K562 (cell line): ENCODE results near the gene ZDHHC14. TPM values are rescaled to one million over a fixed set of nuclear protein-coding genes. Genes with fewer than 3 reads are reported as not detected.

Experiments
- BCL6 ChIP-seq: fragments of 250-450 bp; sonication (Bioruptor Pico); IDR thresholded peaks from 2 replicates; pipeline ENCODE4 v1.4.0; 2020
- BRCA1 ChIP-seq, 2 experiments: fragments of 450-650 bp in 1 of 2; sonication (generic) in 1 of 2; formaldehyde crosslinking in 1 of 2; IDR thresholded peaks; 2 replicates each; pipeline versions ENCODE4 v1.5.0 to v1.6.1; 2017 to 2020; ENCODE audit warnings: mild to moderate bottlenecking in 1 of 2, missing genetic modification reagents in 1 of 2
- CBFA2T3 ChIP-seq: fragments of 450-650 bp; IDR thresholded peaks from 2 replicates; pipeline ENCODE4 v1.6.1; 2017
- E2F3 ChIP-seq: fragments of 250-450 bp; sonication (Bioruptor Pico); IDR thresholded peaks from 2 replicates; pipeline ENCODE4 v1.4.0; 2020; ENCODE audit warnings: mild to moderate bottlenecking
- E2F5 ChIP-seq: sonication (generic); formaldehyde crosslinking; IDR thresholded peaks from 2 replicates; pipeline ENCODE4 v1.8.0; 2022; ENCODE audit warnings: mild to moderate bottlenecking, missing genetic modification reagents
- ESRRA ChIP-seq: fragments of 450-650 bp; IDR thresholded peaks from 2 replicates; pipeline ENCODE4 v1.6.1; 2014; ENCODE audit warnings: low read depth, mild to moderate bottlenecking, moderate library complexity, borderline replicate concordance
- HNRNPK ChIP-seq: fragments of 200-400 bp; formaldehyde crosslinking; IDR thresholded peaks from one replicate; pipeline ENCODE4 v1.6.1; 2018; ENCODE audit warnings: mild to moderate bottlenecking, low read depth, low read length; ENCODE audit not compliant: poor library complexity, severe bottlenecking
- ID3 ChIP-seq, 2 experiments: fragments of 250-450 bp in 1 of 2; fragments of 450-650 bp in 1 of 2; sonication (Bioruptor Pico) in 1 of 2; IDR thresholded peaks; 2 replicates each; pipeline versions ENCODE4 v1.6.1 to v1.8.0; 2016 to 2021; ENCODE audit warnings: mild to moderate bottlenecking in 2 of 2, moderate library complexity in 2 of 2, missing compliant biosample characterization in 1 of 2, missing genetic modification characterization in 1 of 2
- KHSRP ChIP-seq: fragments of 450-650 bp; IDR thresholded peaks from 2 replicates; pipeline ENCODE4 v1.6.1; 2017
- KLF1 ChIP-seq: fragments of 450-650 bp; IDR thresholded peaks from 2 replicates; pipeline ENCODE4 v1.6.1; 2016; ENCODE audit warnings: missing genetic modification characterization, missing compliant biosample characterization
- KLF13 ChIP-seq: fragments of 450-650 bp; IDR thresholded peaks from 2 replicates; pipeline ENCODE4 v1.6.1; 2016; ENCODE audit warnings: missing genetic modification characterization, low read depth, mild to moderate bottlenecking, missing compliant biosample characterization, moderate library complexity, borderline replicate concordance
- MAFF ChIP-seq: IDR thresholded peaks from 2 replicates; pipeline ENCODE4 v1.6.1; 2012; ENCODE audit warnings: low read length, improper control_type of control experiment
- NCOA2 ChIP-seq, 2 experiments: fragments of 450-650 bp; IDR thresholded peaks; 2 replicates each; pipeline ENCODE4 v1.6.1; 2018; ENCODE audit warnings: mild to moderate bottlenecking in 2 of 2, moderate library complexity in 1 of 2; ENCODE audit not compliant: partially characterized antibody in 2 of 2
- PATZ1 ChIP-seq: fragments of 250-450 bp; sonication (Bioruptor Pico); IDR thresholded peaks from 2 replicates; pipeline ENCODE4 v1.5.0; 2020; ENCODE audit warnings: mild to moderate bottlenecking, borderline replicate concordance
- PHB2 ChIP-seq: fragments of 450-650 bp; IDR thresholded peaks from 2 replicates; pipeline ENCODE4 v1.6.1; 2017; ENCODE audit warnings: low read depth
- POLR2AphosphoS5 ChIP-seq: IDR thresholded peaks from 2 replicates; pipeline ENCODE4 v1.6.1; 2011; ENCODE audit warnings: mild to moderate bottlenecking, low read depth, low read length, moderate library complexity; ENCODE audit not compliant: control insufficient read depth, insufficient read depth
- SETDB1 ChIP-seq: IDR thresholded peaks from one replicate; pipeline ENCODE4 v1.6.1; 2012; ENCODE audit warnings: low read length, control low read depth, inconsistent platforms
- SFPQ ChIP-seq: fragments of 200-400 bp; formaldehyde crosslinking; IDR thresholded peaks from 2 replicates; pipeline ENCODE4 v1.6.1; 2017; ENCODE audit warnings: mild to moderate bottlenecking, low read depth, low read length, moderate library complexity
- SP1 ChIP-seq: sonication (generic); formaldehyde crosslinking; IDR thresholded peaks from 2 replicates; pipeline ENCODE4 v1.8.1; 2022; ENCODE audit warnings: mild to moderate bottlenecking, missing genetic modification reagents
- STAG1 ChIP-seq: sonication (generic); formaldehyde crosslinking; IDR thresholded peaks from 2 replicates; pipeline ENCODE4 v1.5.0; 2020; ENCODE audit warnings: missing genetic modification reagents, borderline replicate concordance
- ZNF124 ChIP-seq: sonication (generic); formaldehyde crosslinking; IDR thresholded peaks from 2 replicates; pipeline ENCODE4 v1.8.1; 2022; ENCODE audit warnings: missing genetic modification reagents
- ZNF184 ChIP-seq: sonication (generic); formaldehyde crosslinking; IDR thresholded peaks from 2 replicates; pipeline ENCODE4 v1.5.0; 2020; ENCODE audit warnings: missing genetic modification reagents
- ZNF830 ChIP-seq: fragments of 250-450 bp; sonication (Bioruptor Pico); IDR thresholded peaks from 2 replicates; pipeline ENCODE4 v1.5.0; 2021; ENCODE audit warnings: mild to moderate bottlenecking
- polyA plus RNA-seq, 8 experiments: library from polyadenylated mRNA; depleted of rRNA in 4 of 8; stranded (reverse) in 5 of 8; unstranded in 3 of 8; fragments of >200 nt; fragmentation: Nextera tagmentation in 2 of 8; fragmentation: Illumina TruSeq in 1 of 8; extraction: Ambion mirVana in 2 of 8; extraction: Trizol in 1 of 8; gene quantifications; 2 replicates each; pipeline versions ENCODE4 v1.2.1 to v1.2.3, GENCODE V29; 2011 to 2014; ENCODE audit warnings: inconsistent platforms in 1 of 8, missing spikeins in 1 of 8
- total RNA-seq, 7 experiments: library from RNA; depleted of rRNA in 6 of 7; stranded (reverse); fragments of >200 nt in 6 of 7; fragmentation: Illumina TruSeq in 2 of 7; extraction: Trizol in 2 of 7; gene quantifications; 2 replicates each; pipeline versions ENCODE4 v1.2.1 to v1.2.3, GENCODE V29; 2011 to 2021; ENCODE audit warnings: low replicate concordance in 1 of 7

ZDHHC14 gene
- total and polyA plus RNA-seq, 9 of the 15 experiments (the other 6 are each of a cell fraction or from before 2014, with no cell fraction given) = 0.92 to 23.1 (median 13.8) TPM

- TF ChIP-seq SFPQ = no peak
- TF ChIP-seq CBFA2T3 = no peak
- no peak for TF ChIP-seq KLF1 (tag)
- 0 out of 2 replicates have a peak, but pooled peaks have one; percentile 10 for TF ChIP-seq ESRRA
- no peak for TF ChIP-seq MAFF
- no peak for TF ChIP-seq E2F3
- no peak for TF ChIP-seq HNRNPK
- TF ChIP-seq KHSRP = no peak
- TF ChIP-seq STAG1 (CRISPR knock-in tag) = no peak
- no peak for TF ChIP-seq KLF13 (tag)
- TF ChIP-seq PATZ1 (CRISPR knock-in tag) = no peak
- no peak for TF ChIP-seq ID3 (CRISPR knock-in tag; IDR thresholded peaks at IDR 0.05)
- no peak for TF ChIP-seq ID3 (tag; IDR thresholded peaks at IDR 0.05)
- 0 out of 2 replicates have a peak, but pooled peaks have one; percentile 32 for TF ChIP-seq SP1
- no peak for TF ChIP-seq ZNF184
- no peak for TF ChIP-seq SETDB1
- no peak for TF ChIP-seq BRCA1 (IDR thresholded peaks at IDR 0.05)
- TF ChIP-seq BRCA1 (CRISPR knock-in tag; IDR thresholded peaks at IDR 0.05) = no peak
- 0 out of 2 replicates have a peak, but pooled peaks have one; percentile 17 for TF ChIP-seq ZNF830 (CRISPR knock-in tag)
- TF ChIP-seq NCOA2 (IDR thresholded peaks at IDR 0.05; ENCODE audit: partially characterized antibody in 2 of 2) = no peak
- TF ChIP-seq POLR2AphosphoS5 = no peak
- TF ChIP-seq BCL6 (CRISPR knock-in tag) = no peak
- no peak for TF ChIP-seq E2F5 (CRISPR knock-in tag)
- no peak for TF ChIP-seq ZNF124 (CRISPR knock-in tag)
- no peak for TF ChIP-seq PHB2
Observed at GRCh38 chr6:157479464-157480303, 98.7 kb downstream of the ZDHHC14 start (continued).
